ENCODE data around the gene DNASE1L2. TPM values are rescaled to one million over a fixed set of nuclear protein-coding genes. Genes with fewer than 3 reads are reported as not detected.

The DNASE1L2 gene
- total RNA-seq, 2 donors from 2014 or later: 0.83 TPM; not detected in 1

DNA sequence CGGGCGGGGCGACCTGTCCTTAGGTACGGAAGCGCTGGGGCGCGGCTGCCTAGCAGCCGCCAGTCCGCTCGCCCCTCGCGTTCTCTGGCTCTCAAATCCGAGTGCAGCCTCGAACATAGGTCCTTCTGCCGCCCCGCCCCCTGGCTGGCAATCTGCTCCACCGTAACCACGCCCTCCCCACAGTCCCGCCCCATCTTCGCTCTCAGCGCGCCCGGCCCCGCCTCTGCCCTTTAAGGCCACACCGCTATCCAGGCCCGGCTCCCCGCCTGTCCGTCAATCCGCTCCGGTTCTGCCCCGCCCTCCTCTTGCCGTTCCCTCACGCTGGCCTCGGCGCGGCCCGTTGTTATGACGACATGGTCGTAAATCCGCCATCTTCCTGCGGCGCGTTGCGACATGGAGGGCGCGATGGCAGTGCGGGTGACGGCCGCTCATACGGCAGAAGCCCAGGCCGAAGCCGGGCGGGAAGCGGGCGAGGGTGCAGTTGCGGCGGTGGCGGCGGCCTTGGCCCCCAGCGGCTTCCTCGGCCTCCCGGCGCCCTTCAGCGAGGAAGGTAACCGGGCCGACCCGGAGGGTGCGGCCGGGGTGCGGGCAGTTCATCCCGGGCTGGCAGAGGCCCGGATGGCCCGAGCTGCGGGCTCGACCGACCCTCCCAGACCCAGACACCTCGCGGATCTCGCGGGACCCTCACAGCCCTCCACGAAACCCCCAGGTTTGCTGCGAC, 12.9 kb upstream of the DNASE1L2 start, which contains the start of gene E4F1:
TSS of gene E4F1 (plus strand) at position 371 of the 721 bp plus-strand sequence. CDS start at position 394, 23 bp downstream.
- peak; percentile 100 for DNase-seq (ENCODE audit: low spot score)
- peak in 1 of 2 donors; percentile 18 for TF ChIP-seq CTCF (IDR thresholded peaks at IDR 0.05)
- peaks cover 0 to 23% of the 10 kb centered on the region in 2 donors for H3K4me1 ChIP-seq
- H3K9me3 ChIP-seq: no peaks in the 10 kb centered on the region
- H3K27me3 ChIP-seq: no peaks in the 10 kb centered on the region
- H3K4me3 ChIP-seq: peak within 1 kb of the TSS; percentile 89 to 95
- H3K36me3 ChIP-seq: peaks cover 3% of the 10 kb centered on the region
- peak within 1 kb of the TSS; percentile 88 to 91 for H3K27ac ChIP-seq

DNA sequence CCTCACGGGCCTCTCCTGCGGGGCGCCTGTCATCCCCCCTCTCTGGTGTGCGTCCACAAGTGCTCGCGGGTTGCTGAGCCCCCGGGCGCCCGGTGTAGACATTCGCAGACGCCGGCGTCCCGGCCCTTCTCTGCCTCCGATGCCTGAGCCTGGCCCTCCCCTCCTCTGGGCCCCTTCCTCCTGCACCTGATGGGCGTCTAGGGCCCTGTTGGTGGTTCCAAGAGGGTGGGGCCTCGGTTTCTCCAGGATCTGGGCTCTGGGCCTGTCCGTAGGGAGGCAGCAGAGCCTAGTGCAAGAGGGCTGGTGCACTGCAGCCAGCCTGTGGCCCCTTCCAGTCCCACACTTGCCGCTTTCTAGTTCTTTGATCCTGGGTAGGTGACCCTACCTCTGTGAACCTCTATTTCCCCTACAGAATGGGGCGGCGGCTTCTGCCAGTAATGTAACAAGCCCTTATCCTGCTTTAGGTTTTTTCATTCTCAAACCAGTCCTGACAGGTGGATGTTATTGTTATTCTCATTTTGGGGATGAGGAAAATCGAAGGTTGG, 12.2 kb upstream of the DNASE1L2 start:
- Histone ChIP-seq H3K27me3 (no peaks in the 10 kb centered on the region), H3K36me3 (peaks cover 9% of the 10 kb centered on the region), H3K4me1 (peaks cover 0 to 23% of the 10 kb centered on the region in 2 donors), H3K9me3 (no peaks in the 10 kb centered on the region), H3K27ac (peak overlapping the region; percentile 88 to 91), H3K4me3 (peak overlapping the region; percentile 89 to 95)
- no peak for DNase-seq (ENCODE audit: low spot score)
- peak in 1 of 2 donors; percentile 27 for TF ChIP-seq CTCF (IDR thresholded peaks at IDR 0.05)

DNA sequence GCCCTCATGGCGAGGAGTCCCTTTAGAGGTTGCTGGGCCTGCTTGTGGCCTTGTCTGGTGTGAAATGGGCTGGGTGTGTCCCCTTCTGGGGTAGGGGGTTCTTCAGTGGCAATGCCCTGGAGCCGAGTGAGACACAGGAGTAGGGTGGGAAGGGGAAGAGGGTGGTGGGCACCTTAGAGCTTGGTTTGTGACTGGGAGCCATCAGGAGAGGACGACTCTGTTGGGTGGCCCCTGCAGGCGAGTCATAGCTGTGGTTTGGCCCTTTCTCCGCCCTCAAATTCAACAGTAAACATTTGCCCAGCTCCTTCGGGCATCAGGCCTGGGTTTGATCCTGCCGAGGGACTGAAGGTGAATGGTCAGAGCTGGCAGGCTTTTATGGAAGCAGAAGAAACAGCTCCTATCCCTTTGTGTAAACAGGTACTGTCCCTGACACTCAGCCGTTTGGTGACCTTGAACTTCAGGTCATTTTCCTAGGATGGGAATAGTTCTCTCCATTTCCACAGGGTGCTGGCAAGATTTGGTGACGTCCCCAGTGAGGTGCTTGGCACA, 9.9 kb upstream of the DNASE1L2 start:
- Histone ChIP-seq H3K36me3 (peaks cover 31% of the 10 kb centered on the region), H3K9me3 (no peaks in the 10 kb centered on the region), H3K4me3 (no peak overlapping the region), H3K4me1 (peaks cover 0 to 23% of the 10 kb centered on the region in 2 donors), H3K27ac (no peak overlapping the region), H3K27me3 (no peaks in the 10 kb centered on the region)
- DNase-seq (ENCODE audit: low spot score): no peak
- TF ChIP-seq CTCF (IDR thresholded peaks at IDR 0.05): no peak

GRCh38 chr16:2226918-2227317, 9.3 kb upstream of the DNASE1L2 start:
- DNase-seq (ENCODE audit: low spot score): no peak
- TF ChIP-seq CTCF (IDR thresholded peaks at IDR 0.05): no peak
- Histone ChIP-seq H3K27ac (no peak overlapping the region), H3K9me3 (no peaks in the 10 kb centered on the region), H3K4me1 (peaks cover 0 to 23% of the 10 kb centered on the region in 2 donors), H3K27me3 (no peaks in the 10 kb centered on the region), H3K4me3 (no peak overlapping the region), H3K36me3 (peaks cover 37% of the 10 kb centered on the region)

DNA sequence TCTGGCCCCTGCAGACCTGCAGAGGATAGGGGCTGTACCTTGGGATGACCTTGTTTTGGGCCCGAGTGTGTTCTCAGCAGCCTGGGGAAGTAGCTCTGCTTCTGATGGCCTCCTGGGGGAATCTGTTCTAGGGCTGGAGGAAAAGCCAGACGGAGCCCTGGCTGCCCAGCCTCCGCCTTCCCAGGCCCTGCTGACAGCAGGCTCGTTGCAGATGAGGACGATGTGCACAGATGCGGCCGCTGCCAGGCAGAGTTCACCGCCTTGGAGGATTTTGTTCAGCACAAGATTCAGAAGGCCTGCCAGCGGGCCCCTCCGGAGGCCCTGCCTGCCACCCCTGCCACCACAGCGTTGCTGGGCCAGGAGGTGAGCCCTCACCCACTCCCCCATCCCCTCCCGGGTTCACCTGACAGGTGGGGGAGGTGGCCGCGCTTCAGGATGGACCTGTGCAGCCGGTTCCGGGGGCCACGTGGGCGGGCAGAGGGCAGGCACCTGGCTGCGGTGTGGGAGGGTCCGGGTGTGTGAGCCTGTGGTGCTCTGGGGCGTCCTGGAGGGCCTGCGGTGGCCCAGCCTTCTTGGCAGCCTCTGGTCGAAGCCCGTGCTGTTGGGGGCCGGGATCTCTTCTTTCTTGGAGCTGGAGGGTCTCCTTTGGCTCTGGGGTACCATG, 8.0 kb upstream of the DNASE1L2 start:
- H3K27me3 ChIP-seq: no peaks in the 10 kb centered on the region
- peaks cover 51% of the 10 kb centered on the region for H3K36me3 ChIP-seq
- no peak for DNase-seq (ENCODE audit: low spot score)
- H3K4me1 ChIP-seq: peaks cover 0 to 20% of the 10 kb centered on the region in 2 donors
- no peak overlapping the region for H3K4me3 ChIP-seq
- no peak for TF ChIP-seq CTCF (IDR thresholded peaks at IDR 0.05)
- no peaks in the 10 kb centered on the region for H3K9me3 ChIP-seq
- no peak overlapping the region for H3K27ac ChIP-seq

Data from right atrium auricular region (tissue), 2 donors.